Muscle layer of duodenum (tissue), 2 donors: ENCODE results near the gene ERC1.

Source experiments
- H3K27ac ChIP-seq: one replicate; pipeline ENCODE4 v1.7.0; 2013; ENCODE audit warnings: mild to moderate bottlenecking, low read length
- H3K27me3 ChIP-seq: one replicate; pipeline ENCODE4 v1.7.0; 2013; ENCODE audit warnings: low read depth, mild to moderate bottlenecking, control low read depth, low read length
- H3K36me3 ChIP-seq, 2 donors: one replicate each; pipeline ENCODE4 v1.7.0; 2013; ENCODE audit warnings: low read length in 2 of 2, control low read depth in 1 of 2, mild to moderate bottlenecking in 1 of 2; ENCODE audit not compliant: insufficient read depth in 2 of 2, control insufficient read depth in 1 of 2
- H3K4me1 ChIP-seq, 2 donors: one replicate each; pipeline ENCODE4 v1.7.0; 2013; ENCODE audit warnings: low read length in 2 of 2, mild to moderate bottlenecking in 2 of 2, control low read depth in 1 of 2, moderate library complexity in 1 of 2; ENCODE audit not compliant: insufficient read depth in 2 of 2, control insufficient read depth in 1 of 2
- H3K4me3 ChIP-seq, 2 donors: one replicate each; pipeline ENCODE4 v1.7.0; 2013; ENCODE audit warnings: low read length in 2 of 2, low read depth in 1 of 2, mild to moderate bottlenecking in 1 of 2
- H3K9me3 ChIP-seq, 2 donors: one replicate each; pipeline ENCODE4 v1.7.0; 2013; ENCODE audit warnings: low read length in 2 of 2, control low read depth in 1 of 2, mild to moderate bottlenecking in 1 of 2; ENCODE audit not compliant: control insufficient read depth in 1 of 2
- donor health status: healthy.

Gene ERC1

DNA sequence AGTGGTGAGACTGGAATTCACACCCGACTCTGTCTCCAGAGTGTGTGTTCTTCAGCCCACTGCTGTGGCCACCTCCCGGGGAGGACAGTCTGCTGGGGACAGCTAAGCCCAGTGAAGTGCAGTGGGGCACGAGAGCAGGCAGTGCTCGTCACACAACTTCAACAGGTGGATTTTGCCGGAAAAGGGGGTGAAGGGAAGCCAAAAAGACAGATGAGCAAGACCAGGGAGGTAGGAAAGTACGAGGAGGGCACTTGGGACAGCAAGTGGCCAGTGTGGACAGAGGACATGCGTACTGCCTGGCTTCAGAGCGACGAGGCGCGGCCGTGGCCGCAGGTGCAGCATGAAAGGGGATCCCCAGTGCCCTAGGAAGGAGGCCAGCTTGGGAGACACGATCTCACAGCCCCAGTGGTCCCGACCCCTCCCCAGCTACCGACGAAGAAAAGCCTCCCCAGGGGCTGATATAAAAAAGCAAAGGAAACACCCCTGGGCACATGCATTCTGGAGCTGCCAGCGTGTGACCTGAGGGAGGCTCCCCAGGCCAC is 507.2 kb downstream of the ERC1 start:
- peaks cover 0 to 5% of the 10 kb centered on the region in 2 donors for H3K36me3 ChIP-seq
- H3K9me3 ChIP-seq: no peaks in the 10 kb centered on the region
- H3K4me1 ChIP-seq: peaks cover 0 to 21% of the 10 kb centered on the region in 2 donors
- H3K4me3 ChIP-seq: no peak overlapping the region
- no peaks in the 10 kb centered on the region for H3K27me3 ChIP-seq
- H3K27ac ChIP-seq: no peak overlapping the region

DNA sequence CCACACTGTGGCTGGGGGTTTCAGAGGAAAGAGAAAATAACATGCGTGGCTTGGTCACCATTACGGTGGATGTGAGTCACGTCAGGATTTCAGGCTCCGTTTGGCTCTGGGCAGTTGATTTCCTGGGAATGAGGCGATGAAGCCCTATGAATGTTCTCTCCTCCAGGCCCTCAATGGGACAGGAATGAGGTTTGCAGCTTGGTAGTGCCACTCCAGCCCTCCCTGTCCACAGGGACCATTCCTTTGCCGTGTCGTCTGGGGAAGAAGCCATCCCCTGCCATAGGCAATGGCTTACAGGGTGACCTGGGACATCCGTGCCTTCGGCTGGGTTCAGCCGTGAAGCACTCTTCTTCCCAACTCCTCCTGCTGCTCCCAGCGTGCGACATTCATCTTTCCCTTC is 508.3 kb downstream of the ERC1 start:
- Histone ChIP-seq H3K36me3 (no peaks in the 10 kb centered on the region), H3K4me3 (no peak overlapping the region), H3K27ac (no peak overlapping the region), H3K27me3 (no peaks in the 10 kb centered on the region), H3K4me1 (peaks cover 0 to 22% of the 10 kb centered on the region in 2 donors), H3K9me3 (no peaks in the 10 kb centered on the region)

DNA sequence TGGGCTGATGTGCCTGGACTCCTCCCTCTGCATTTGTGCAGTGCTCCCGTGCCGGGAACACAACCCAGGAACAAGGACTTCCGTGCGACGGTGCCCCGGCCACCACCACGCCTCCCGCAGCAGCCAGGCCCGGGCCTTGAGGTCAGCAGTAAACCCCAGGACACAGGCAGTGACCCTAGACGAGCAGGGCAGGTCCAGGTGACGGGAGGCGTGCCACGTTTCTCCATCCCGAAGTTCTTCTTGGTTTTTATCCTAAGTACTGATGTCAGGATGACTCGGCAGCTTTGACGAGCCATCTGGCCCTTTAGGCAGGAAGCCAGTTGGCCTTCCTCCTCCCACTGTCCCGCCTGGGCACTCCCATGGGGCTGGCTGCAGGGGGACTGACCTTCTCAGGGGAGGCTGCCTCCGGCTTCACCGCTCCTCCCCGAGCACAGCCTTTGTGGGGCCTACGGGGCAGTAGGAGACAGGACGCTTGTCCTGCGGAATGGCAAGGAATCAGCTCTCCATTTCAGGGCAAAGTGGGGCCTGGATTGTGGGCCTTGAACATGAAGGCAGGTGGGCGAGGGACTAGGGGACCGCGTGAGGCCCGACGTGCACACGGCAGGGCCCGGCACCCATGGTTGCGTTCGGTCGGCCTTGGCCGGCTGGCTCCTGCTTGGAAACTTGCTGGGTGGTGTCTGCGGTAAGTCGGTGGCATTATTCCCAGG is 509.2 kb downstream of the ERC1 start:
- Histone ChIP-seq H3K9me3 (no peaks in the 10 kb centered on the region), H3K4me3 (no peak overlapping the region), H3K27ac (no peak overlapping the region), H3K4me1 (peaks cover 0 to 22% of the 10 kb centered on the region in 2 donors), H3K27me3 (no peaks in the 10 kb centered on the region), H3K36me3 (no peaks in the 10 kb centered on the region)

- H3K4me1 ChIP-seq: peaks cover 0 to 22% of the 10 kb centered on the region in 2 donors
- no peaks in the 10 kb centered on the region for H3K27me3 ChIP-seq
- H3K27ac ChIP-seq: no peak overlapping the region
- H3K9me3 ChIP-seq: no peaks in the 10 kb centered on the region
- no peaks in the 10 kb centered on the region for H3K36me3 ChIP-seq
- no peak overlapping the region for H3K4me3 ChIP-seq
Measured at GRCh38 chr12:1501001-1501400, 510.0 kb downstream of the ERC1 start.

DNA sequence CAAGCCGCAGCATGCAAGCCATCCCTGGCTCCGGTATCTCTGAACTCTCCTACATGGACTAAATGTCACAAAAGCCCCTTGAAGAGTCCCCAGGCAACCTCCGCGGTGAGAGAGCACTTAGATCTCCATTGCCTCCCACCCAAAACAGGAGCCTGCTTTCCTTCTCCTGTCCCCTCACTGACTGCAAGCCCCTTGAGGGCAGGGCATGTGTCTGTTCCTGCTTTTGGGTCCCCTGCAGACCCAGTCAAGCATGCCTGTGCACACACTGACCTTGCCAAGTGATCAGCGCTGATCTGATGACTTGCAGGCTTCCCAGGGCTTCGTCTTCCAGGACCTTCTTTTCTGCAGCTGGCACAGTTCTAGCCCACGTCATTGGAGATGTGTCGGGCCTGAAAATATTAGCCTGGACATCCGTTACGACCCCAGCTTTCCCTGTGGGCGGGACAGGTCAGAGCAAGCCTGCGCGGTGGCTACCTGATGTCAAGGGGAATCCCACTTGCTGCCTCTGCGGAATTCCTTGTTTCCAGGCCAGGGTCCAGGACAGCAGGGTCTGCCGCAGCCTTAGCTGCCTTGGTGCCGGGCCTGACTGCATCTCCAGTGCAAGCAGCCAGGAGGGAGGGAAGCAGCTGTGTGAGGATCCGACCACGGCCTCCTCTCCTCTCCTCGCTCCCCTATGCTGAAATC is 510.8 kb downstream of the ERC1 start:
- no peak overlapping the region for H3K27ac ChIP-seq
- no peaks in the 10 kb centered on the region for H3K27me3 ChIP-seq
- no peak overlapping the region for H3K4me3 ChIP-seq
- no peaks in the 10 kb centered on the region for H3K9me3 ChIP-seq
- no peaks in the 10 kb centered on the region for H3K36me3 ChIP-seq
- H3K4me1 ChIP-seq: peaks cover 0 to 17% of the 10 kb centered on the region in 2 donors

DNA sequence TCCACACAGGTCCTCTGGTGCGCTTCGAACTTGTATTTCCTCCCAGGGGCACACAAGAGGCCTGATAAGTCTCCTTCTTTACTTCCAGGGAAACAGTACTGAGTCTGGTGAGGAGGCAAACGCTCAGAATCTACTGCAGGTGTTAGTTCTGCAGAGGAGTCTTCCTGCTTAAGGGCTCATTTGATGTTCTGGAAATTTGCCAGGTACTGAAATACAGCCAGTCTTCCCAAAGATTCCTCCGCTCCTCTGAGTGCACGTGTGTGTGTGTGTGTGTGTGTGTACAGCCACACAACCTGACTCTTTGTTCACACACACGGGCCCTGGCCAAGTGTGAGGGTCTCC is 511.3 kb downstream of the ERC1 start:
- peaks cover 0 to 14% of the 10 kb centered on the region in 2 donors for H3K4me1 ChIP-seq
- no peaks in the 10 kb centered on the region for H3K36me3 ChIP-seq
- no peak overlapping the region for H3K27ac ChIP-seq
- H3K9me3 ChIP-seq: no peaks in the 10 kb centered on the region
- no peak overlapping the region for H3K4me3 ChIP-seq
- no peaks in the 10 kb centered on the region for H3K27me3 ChIP-seq

DNA sequence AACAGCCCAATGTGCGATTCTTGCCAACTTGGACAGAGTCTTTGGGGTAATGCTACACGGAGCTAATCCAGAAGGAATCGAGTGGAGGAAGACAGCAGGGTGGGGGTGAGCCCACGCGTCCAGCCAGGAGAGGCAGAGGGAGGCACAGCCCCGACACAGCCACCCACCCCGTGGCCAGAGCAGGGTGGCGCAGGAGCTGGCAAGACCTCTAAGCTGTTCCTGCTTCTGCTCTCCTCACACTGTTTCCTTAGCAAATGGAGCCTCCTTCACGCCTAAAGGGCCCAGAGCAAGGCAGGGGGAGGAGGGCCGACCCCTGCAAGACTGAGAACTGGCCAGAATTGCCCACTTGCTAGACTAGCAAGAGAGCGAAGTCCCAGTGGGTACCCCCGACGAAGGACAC is 511.8 kb downstream of the ERC1 start:
- Histone ChIP-seq H3K36me3 (no peaks in the 10 kb centered on the region), H3K27ac (no peak overlapping the region), H3K9me3 (no peaks in the 10 kb centered on the region), H3K27me3 (no peaks in the 10 kb centered on the region), H3K4me1 (peaks cover 0 to 14% of the 10 kb centered on the region in 2 donors), H3K4me3 (no peak overlapping the region)

- H3K4me1 ChIP-seq: peaks cover 0 to 14% of the 10 kb centered on the region in 2 donors
- H3K27ac ChIP-seq: no peak overlapping the region
Measured at GRCh38 chr12:1503281-1503711, 512.3 kb downstream of the ERC1 start.

DNA sequence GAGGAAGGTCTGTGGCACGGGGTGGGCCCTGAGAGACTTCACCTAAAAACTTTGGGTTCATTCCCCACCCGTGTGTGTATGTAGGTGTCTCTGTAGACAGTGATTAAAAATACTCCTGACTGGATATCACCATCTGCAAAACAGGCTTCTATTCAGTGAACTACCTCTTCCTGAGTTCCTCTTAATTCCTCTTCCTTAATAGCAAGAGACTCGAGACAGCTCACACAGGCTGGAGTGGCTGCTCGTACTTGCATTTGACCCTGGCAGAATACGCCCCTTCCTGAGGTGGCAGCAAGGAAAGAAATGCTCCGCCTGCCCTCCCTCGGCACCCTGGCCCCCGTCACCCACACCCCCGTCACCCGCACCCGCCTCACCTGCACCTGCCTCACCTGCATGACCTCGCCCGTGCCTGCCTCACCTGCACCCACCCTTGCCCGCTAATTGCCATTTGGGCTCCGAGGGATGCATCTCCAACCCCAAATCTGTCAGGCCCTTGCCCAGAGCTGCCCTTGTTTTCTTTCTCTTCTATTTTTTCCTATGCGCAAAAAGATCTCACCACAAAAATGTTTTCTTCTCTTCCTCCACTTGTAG is 513.4 kb downstream of the ERC1 start:
- peaks cover 0 to 14% of the 10 kb centered on the region in 2 donors for H3K4me1 ChIP-seq

More at GRCh38 chr12:1503281-1503711, 512.3 kb downstream of the ERC1 start:
- Histone ChIP-seq H3K27me3 (no peaks in the 10 kb centered on the region), H3K9me3 (no peaks in the 10 kb centered on the region), H3K4me3 (no peak overlapping the region), H3K36me3 (no peaks in the 10 kb centered on the region)

GRCh38 chr12:1504895-1505311 is 513.9 kb downstream of the ERC1 start:
- peaks cover 0 to 14% of the 10 kb centered on the region in 2 donors for H3K4me1 ChIP-seq
- no peaks in the 10 kb centered on the region for H3K36me3 ChIP-seq
- no peaks in the 10 kb centered on the region for H3K9me3 ChIP-seq
- H3K4me3 ChIP-seq: no peak overlapping the region
- no peak overlapping the region for H3K27ac ChIP-seq
- no peaks in the 10 kb centered on the region for H3K27me3 ChIP-seq

More for the DNA sequence above, 513.4 kb downstream of the ERC1 start:
- no peaks in the 10 kb centered on the region for H3K27me3 ChIP-seq
- no peaks in the 10 kb centered on the region for H3K36me3 ChIP-seq
- no peaks in the 10 kb centered on the region for H3K9me3 ChIP-seq
- H3K4me3 ChIP-seq: no peak overlapping the region
- no peak overlapping the region for H3K27ac ChIP-seq

GRCh38 chr12:1505576-1505975 is 514.6 kb downstream of the ERC1 start:
- peaks cover 0 to 14% of the 10 kb centered on the region in 2 donors for H3K4me1 ChIP-seq
- H3K9me3 ChIP-seq: no peaks in the 10 kb centered on the region
- H3K36me3 ChIP-seq: no peaks in the 10 kb centered on the region
- no peaks in the 10 kb centered on the region for H3K27me3 ChIP-seq
- no peak overlapping the region for H3K27ac ChIP-seq
- no peak overlapping the region for H3K4me3 ChIP-seq
